ENCODE data around the gene PODN.

Gene PODN

GRCh38 chr1:53061859-53062707, at the start of gene PODN:
Gene PODN, plus strand, starts transcription at chr1:53062213. Its CDS starts 7,643 bp downstream, at chr1:53069856.
- no peak for DNase-seq

- DNase-seq, result peak; percentile 90
These were observed 47.1 kb upstream of the PODN start for GRCh38 chr1:53014791-53015507.

- no peak for DNase-seq
These were observed 46.5 kb upstream of the PODN start for GRCh38 chr1:53015508-53015860.

GRCh38 chr1:53016705-53017104, 45.3 kb upstream of the PODN start:
- DNase-seq, result no peak

- no peak for DNase-seq
These were observed 41.4 kb upstream of the PODN start for GRCh38 chr1:53020588-53020987.

GRCh38 chr1:53022179-53022578, 39.8 kb upstream of the PODN start:
- DNase-seq, result no peak

- no peak for DNase-seq
These were observed 38.5 kb upstream of the PODN start for GRCh38 chr1:53023546-53023945.

- DNase-seq, result no peak
These were observed 37.9 kb upstream of the PODN start for GRCh38 chr1:53024117-53024516.

GRCh38 chr1:53025034-53025768, 36.8 kb upstream of the PODN start:
- no peak for DNase-seq

- no peak for DNase-seq
These were observed 36.3 kb upstream of the PODN start for GRCh38 chr1:53025769-53026112.

GRCh38 chr1:53026254-53026653, 35.8 kb upstream of the PODN start:
- no peak for DNase-seq

- DNase-seq, result no peak
These were observed 30.3 kb upstream of the PODN start for GRCh38 chr1:53031732-53032131.

- no peak for DNase-seq
These were observed 24.9 kb upstream of the PODN start for GRCh38 chr1:53037159-53037558.

GRCh38 chr1:53038566-53038965, 23.4 kb upstream of the PODN start:
- no peak for DNase-seq

- DNase-seq, result no peak
These were observed 18.7 kb upstream of the PODN start for GRCh38 chr1:53043271-53043670.

GRCh38 chr1:53044926-53045325, 17.1 kb upstream of the PODN start:
- DNase-seq, result no peak

GRCh38 chr1:53046930-53047329, 15.1 kb upstream of the PODN start:
- no peak for DNase-seq

- peak; percentile 27 for DNase-seq
These were observed 14.0 kb upstream of the PODN start for GRCh38 chr1:53047737-53048736.

GRCh38 chr1:53048960-53049573, 12.9 kb upstream of the PODN start:
- no peak for DNase-seq

- DNase-seq, result no peak
These were observed 12.4 kb upstream of the PODN start for GRCh38 chr1:53049574-53049967.

- no peak for DNase-seq
These were observed 11.7 kb upstream of the PODN start for GRCh38 chr1:53050310-53050709.

- no peak for DNase-seq
These were observed 10.3 kb upstream of the PODN start for GRCh38 chr1:53051676-53052075.

All from activated CD4-positive, alpha-beta T cell treated with anti-CD3 and anti-CD28 coated beads, Interleukin-2, amount 50 U/mL, for 16 hours (primary cell).